22Rv1 (cell line): ENCODE data around the gene GRB7.

Experiments
- H3K27ac ChIP-seq: fragments of 450-650 bp; 2 replicates; pipeline ENCODE4 v1.5.1; 2017
- CTCF ChIP-seq: fragments of 450-650 bp; IDR thresholded peaks from 2 replicates; pipeline ENCODE4 v1.5.1; 2017; ENCODE audit warnings: mild to moderate bottlenecking
- ZFX ChIP-seq: fragments of 450-650 bp; IDR thresholded peaks from 2 replicates; pipeline ENCODE4 v1.6.1; 2017; ENCODE audit warnings: antibody characterized with exemption, borderline replicate concordance

Gene GRB7

GRCh38 chr17:39722104-39722503 is 15.6 kb upstream of the GRB7 start:
- no peak overlapping the region for H3K27ac ChIP-seq
- TF ChIP-seq ZFX (no peak), CTCF (no peak)

- TF ChIP-seq CTCF: no peak
- TF ChIP-seq ZFX: no peak
- peak overlapping the region; percentile 44 for H3K27ac ChIP-seq
Measured at GRCh38 chr17:39722965-39723848, 14.5 kb upstream of the GRB7 start.

GRCh38 chr17:39724731-39725130 is 13.0 kb upstream of the GRB7 start:
- TF ChIP-seq ZFX: no peak
- TF ChIP-seq CTCF: no peak
- H3K27ac ChIP-seq: no peak overlapping the region

GRCh38 chr17:39725923-39726322 is 11.8 kb upstream of the GRB7 start:
- 0 out of 2 replicates have a peak overlapping the region, but pooled peaks have one; percentile 12 for H3K27ac ChIP-seq

GRCh38 chr17:39726617-39727016 is 11.1 kb upstream of the GRB7 start:
- TF ChIP-seq CTCF (no peak), ZFX (no peak)

GRCh38 chr17:39727556-39727955 is 10.2 kb upstream of the GRB7 start:
- no peak for TF ChIP-seq CTCF
- no peak for TF ChIP-seq ZFX
- H3K27ac ChIP-seq: peak overlapping the region; percentile 69; the same call in 1 of the 2 replicates

More at GRCh38 chr17:39726617-39727016, 11.1 kb upstream of the GRB7 start:
- H3K27ac ChIP-seq: no peak overlapping the region

- no peak for TF ChIP-seq ZFX
- TF ChIP-seq CTCF: no peak
- peak overlapping the region; percentile 69 for H3K27ac ChIP-seq
Measured at GRCh38 chr17:39729280-39729851, 8.4 kb upstream of the GRB7 start.
